Measurements from ENCODE around the gene ITPR3.

The ITPR3 gene

DNA sequence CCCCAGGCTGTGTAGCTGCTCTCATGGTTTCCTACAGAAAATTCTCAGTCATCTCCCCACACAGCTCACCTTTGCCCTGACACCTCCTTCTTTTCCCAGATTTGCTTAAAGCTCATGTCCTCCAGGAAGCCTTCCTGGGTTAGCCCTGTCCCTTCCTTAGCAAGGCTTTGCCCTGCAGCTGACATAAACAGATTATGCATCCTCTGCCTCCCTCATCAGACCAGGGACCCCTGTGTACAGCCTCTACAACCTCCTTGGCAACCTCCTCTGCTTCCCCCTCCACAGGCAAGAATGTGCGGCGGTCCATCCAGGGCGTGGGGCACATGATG lies 50.6 kb downstream of the ITPR3 start:
- no peak for DNase-seq

GRCh38 chr6:33672808-33673207 lies 51.7 kb downstream of the ITPR3 start:
- DNase-seq = no peak

GRCh38 chr6:33673851-33674250 lies 52.7 kb downstream of the ITPR3 start:
- DNase-seq = no peak

DNA sequence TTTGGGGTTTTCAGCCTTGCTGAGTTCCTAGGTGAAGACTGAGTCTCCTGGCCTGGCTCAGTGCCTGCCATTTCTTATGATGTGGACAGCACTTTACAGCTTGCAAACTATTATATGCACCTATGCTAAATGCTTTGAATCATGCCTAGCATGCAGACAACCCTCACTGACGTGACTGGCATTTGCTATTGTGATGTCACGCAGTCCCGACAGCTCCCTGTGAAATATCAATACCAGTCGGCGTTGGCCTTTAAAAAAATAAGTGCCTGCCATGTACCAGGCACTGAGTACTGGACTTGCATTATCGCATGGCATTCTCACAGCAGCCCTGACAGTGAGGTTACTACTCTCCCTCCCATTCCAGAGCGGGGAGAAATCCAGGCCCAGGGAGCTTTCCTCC lies 54.8 kb downstream of the ITPR3 start:
- no peak for DNase-seq

- no peak for DNase-seq
These were observed 55.5 kb downstream of the ITPR3 start for GRCh38 chr6:33676416-33677142.

- no peak for DNase-seq
These were observed 56.1 kb downstream of the ITPR3 start for GRCh38 chr6:33677143-33677660.

DNA sequence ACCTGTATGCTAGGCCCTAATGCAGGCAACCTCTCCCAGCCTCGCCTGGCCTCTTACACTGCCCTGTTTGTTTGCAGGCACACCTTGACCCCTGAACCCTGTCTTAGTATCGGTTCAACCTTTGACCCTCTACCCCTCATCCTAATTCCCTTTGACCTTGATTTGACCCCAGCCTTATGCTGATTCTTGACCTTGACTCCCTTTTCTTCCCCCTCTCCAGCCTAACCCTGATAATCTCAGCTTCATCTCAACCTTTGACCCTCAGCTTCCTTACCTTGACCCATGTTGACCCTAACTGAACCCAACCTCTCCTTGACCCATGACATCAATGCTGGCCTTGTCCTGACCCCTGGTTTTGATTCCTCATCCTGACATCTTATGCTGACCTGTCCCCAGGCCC lies 56.6 kb downstream of the ITPR3 start:
- DNase-seq = no peak

DNA sequence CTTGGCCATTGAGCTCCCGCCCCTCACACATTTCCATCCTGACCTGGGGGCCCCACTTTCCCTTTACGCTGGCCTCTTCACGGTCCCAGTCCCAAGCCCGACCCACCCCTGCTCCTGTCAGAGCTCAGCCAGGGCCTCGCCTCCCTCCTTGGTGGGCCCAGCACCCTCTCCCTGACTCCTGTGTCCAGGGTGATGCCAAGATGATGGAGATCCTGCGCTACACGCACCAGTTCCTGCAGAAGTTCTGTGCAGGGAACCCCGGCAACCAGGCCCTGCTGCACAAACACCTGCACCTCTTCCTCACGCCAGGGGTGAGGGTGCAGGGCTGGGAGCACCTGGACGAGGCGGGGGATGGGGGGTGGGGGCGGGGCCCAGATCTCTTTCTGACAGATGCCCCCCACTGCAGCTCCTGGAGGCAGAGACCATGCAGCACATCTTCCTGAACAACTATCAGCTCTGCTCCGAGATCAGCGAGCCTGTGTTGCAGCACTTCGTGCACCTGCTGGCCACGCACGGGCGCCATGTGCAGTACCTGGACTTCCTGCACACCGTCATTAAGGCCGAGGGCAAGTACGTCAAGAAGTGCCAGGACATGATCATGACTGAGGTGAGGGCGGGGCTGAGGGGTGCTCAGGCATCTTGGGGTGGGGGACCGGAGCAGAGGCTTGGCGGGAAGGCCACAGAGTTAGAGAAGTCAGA lies 57.3 kb downstream of the ITPR3 start:
- DNase-seq = no peak

- no peak for DNase-seq
These were observed 57.9 kb downstream of the ITPR3 start for GRCh38 chr6:33678932-33679490.

GRCh38 chr6:33679761-33680160 lies 58.6 kb downstream of the ITPR3 start:
- DNase-seq = no peak

DNA sequence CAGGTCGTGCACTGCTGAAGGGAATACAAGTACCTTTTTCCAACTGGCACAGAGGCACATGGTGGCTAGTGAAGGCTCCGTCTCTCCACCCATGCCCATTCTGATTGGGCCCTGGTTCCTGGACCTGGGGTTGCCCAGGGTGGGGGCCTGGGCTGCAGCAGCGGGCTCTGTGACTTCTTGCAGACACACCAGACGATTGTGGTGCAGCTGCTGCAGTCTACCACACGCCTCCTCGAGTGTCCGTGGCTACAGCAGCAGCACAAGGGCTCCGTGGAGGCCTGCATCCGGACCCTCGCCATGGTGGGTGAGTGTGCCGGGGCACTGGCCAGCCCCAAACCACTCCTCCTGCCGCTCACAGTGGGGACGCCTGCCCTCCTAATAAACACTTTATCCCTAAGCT lies 61.2 kb downstream of the ITPR3 start:
- no peak for DNase-seq

GRCh38 chr6:33683051-33683571 lies 62.0 kb downstream of the ITPR3 start:
- no peak for DNase-seq

GRCh38 chr6:33683576-33684427 lies 62.7 kb downstream of the ITPR3 start:
- DNase-seq = no peak

GRCh38 chr6:33684428-33684896 lies 63.3 kb downstream of the ITPR3 start:
- no peak for DNase-seq

- DNase-seq = no peak
These were observed 63.9 kb downstream of the ITPR3 start for GRCh38 chr6:33684983-33685382.

DNA sequence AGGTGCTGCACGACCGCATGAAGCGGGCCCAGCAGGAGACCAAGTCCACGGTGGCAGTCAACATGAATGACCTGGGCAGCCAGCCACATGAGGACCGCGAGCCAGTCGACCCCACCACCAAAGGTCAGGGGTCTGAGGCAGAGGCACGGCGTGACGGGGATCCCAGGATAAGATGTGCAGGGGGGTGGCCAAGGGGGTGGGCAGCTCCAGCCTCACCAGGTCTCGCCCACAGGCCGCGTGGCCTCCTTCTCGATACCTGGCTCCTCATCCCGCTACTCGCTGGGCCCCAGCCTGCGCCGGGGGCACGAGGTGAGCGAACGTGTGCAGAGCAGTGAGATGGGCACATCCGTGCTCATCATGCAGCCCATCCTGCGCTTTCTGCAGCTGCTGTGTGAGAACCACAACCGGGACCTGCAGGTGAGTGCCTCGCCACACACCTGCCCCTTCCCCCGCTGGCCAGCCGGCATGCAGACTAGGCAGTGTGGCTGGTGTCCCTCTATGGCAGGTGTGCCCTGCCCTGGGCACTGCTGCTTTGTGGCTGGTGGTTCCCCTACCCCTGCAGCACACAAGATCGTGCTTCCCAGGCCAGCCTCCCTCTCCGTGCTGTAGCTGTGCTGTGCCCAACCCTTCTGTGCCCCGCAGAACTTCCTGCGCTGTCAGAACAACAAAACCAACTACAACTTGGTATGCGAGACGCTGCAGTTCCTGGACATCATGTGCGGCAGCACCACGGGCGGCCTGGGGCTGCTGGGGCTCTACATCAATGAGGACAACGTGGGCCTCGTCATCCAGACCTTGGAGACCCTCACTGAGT lies 64.5 kb downstream of the ITPR3 start:
- no peak for DNase-seq

GRCh38 chr6:33686225-33686924 lies 65.3 kb downstream of the ITPR3 start:
- no peak for DNase-seq

GRCh38 chr6:33686981-33687975 lies 66.2 kb downstream of the ITPR3 start:
- no peak for DNase-seq

GRCh38 chr6:33688006-33688405 lies 66.9 kb downstream of the ITPR3 start:
- DNase-seq = no peak
